Stimulated activated CD8-positive, alpha-beta memory T cell treated with anti-CD3 and anti-CD28 coated beads, Interleukin-15, amount 100 ng/mL, for 4 hours (primary cell): ENCODE results near the gene MYH1.
"Not testable (repeated sequence)": the region's sequence is repeated elsewhere in the genome, so short reads cannot be mapped to it uniquely, and the experiment has no call there.

Experiments used
- DNase-seq, 2 donors: peaks; one replicate each; pipeline ENCODE4 v3.0.0-alpha.2; 2020; ENCODE audit warnings: low read depth in 2 of 2

The MYH1 gene

GRCh38 chr17:10518271-10519037, at the start of gene MYH1:
Gene MYH1, minus strand, starts transcription at chr17:10518542. Its CDS starts 1,900 bp downstream, at chr17:10516642.
- DNase-seq: no peak

DNA sequence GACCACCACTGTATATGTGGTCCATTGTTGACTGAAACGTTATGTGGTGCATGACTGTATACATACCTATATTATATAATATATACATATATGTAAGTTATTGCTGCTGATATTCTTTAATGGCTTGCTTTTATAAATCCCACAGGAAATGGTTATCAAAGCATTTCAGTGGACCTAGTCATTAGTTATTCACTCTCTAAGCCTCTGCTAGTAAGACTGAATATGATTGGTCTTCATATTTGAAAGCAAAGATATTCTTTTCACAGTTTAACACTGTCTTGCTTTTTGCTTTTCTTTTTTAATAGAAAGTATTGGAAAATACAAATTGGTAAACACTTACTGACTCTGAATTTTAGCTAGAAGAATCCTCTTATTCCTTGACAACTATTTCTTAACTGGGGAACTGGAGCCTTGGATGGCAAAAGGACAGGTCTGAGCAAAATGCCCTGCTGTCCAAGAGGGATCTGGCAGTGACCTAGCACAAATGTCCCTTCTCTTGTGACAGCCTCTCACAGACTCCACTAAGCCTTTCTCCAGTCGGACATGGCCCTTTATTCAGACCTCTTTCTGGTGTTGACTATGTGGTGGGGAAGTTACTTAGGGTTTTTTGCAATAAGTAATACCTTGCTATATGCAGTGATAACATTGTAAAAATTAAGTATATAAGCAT, 45.8 kb upstream of the MYH1 start:
- DNase-seq: no peak

- no peak for DNase-seq
Measured at GRCh38 chr17:10558049-10558448, 39.7 kb upstream of the MYH1 start.

DNA sequence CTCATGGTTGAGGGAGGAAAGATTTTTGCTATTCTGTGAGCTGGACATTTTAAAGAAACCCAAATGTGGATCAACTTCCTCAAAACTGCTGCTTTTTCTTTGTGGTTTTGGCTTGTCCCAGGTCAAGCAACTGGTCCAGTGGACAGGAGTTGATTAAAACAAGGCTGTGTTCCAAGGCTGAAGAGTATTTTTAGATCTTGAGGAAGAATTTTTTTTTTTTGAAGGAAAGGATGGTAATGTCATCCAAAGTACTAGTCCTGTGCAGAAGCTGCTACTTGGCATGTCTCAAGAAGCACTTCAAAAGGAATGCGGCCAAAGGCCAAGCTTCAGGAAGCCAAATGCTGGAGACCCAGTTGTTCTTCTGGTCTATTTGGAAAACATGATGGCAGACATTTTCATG, 39.1 kb upstream of the MYH1 start:
- no peak for DNase-seq

- DNase-seq: no peak
Measured at GRCh38 chr17:10556301-10557005, 38.1 kb upstream of the MYH1 start.

DNA sequence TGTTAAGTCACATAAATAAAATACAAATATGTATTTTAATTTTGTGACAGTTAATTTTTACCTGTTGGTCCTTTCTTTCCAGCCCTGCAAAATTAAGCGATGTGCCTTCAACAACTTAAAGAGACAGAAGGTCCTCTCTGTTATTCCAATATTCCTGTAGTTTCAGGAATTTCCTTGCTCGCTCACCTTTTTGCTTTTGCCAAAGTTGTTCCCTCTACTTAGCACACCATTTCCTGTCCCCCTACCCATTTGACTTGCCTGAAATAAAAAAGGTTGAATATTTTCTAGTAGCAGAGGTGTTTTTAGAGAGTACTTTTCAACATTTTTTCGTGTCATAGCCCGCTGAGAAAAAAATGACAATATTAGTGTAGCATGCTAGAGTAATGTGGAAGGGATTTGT, 31.7 kb upstream of the MYH1 start:
- DNase-seq: no peak

GRCh38 chr17:10549096-10549842, 30.9 kb upstream of the MYH1 start, which contains the start of gene MYH2:
Gene MYH2, minus strand, starts transcription at chr17:10549658. Its CDS starts 1,738 bp downstream, at chr17:10547920.
- no peak for DNase-seq

DNA sequence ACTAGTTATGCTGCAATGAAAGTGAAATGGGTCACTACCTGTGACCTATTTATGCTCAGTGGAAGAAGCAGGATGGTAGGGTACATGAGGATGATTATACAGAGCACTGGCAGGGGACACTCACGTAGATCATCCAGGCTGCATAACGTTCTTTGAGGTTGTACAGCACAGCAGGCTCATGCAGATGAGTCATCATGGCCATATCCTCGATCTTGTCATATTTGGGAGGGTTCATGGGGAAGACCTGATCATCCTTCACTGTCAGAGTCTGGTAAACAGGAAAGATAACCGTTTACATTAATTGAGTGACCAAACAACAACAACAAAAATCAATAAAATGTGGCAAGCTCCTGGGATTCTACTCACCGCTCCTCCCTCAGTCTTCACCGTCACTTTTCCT, 29.0 kb upstream of the MYH1 start:
- DNase-seq: no peak

DNA sequence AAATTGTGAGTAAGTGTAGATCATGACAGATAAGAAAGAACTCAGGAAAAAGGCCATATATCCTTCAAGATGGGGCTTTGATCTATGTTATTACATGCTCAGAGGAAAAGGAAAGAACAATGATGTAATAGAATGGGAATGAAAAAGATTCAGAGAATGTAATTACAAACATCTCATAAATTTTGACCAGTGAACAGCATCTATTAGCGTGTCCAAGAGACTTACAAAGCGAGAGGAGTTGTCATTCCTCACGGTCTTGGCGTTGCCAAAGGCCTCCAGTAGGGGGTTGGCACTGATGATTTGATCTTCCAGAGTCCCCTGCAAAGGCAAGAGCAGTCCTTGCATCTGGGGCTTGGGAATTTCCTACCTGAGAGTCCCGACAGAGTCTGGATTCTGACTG, 25.1 kb upstream of the MYH1 start:
- DNase-seq: not testable (repeated sequence)

- not testable (repeated sequence) for DNase-seq
Measured at GRCh38 chr17:10541179-10541578, 22.8 kb upstream of the MYH1 start.

DNA sequence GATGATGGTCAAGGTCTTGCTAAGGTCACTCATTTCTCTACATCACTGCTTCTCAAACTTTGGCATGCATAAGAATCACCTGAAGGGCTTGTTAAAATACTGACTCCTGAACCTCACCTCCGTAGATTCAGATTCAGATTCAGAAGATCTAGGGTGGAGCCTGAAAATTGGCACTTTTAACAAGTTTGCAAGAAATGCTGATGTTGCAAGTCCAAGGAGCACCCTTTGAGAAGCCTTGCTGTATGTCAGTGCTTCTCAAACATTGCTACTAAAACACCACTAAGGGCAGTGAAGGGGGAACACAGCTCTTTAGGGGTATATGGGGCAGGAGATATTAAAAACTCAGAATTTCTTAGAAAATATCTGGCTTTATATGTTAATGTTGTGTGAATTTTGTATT, 13.7 kb upstream of the MYH1 start:
- no peak for DNase-seq

GRCh38 chr17:10527419-10527818, 9.1 kb upstream of the MYH1 start:
- no peak for DNase-seq

GRCh38 chr17:10526517-10526916, 8.2 kb upstream of the MYH1 start:
- no peak for DNase-seq

- no peak for DNase-seq
Measured at GRCh38 chr17:10523064-10523463, 4.7 kb upstream of the MYH1 start.

GRCh38 chr17:10521949-10522348, 3.6 kb upstream of the MYH1 start:
- DNase-seq: no peak

GRCh38 chr17:10516638-10517037, 1.7 kb downstream of the MYH1 start:
- DNase-seq: no peak

- DNase-seq: no peak
Measured at GRCh38 chr17:10516065-10516464, 2.3 kb downstream of the MYH1 start.

- no peak for DNase-seq
Measured at GRCh38 chr17:10513299-10514067, 4.9 kb downstream of the MYH1 start.

DNA sequence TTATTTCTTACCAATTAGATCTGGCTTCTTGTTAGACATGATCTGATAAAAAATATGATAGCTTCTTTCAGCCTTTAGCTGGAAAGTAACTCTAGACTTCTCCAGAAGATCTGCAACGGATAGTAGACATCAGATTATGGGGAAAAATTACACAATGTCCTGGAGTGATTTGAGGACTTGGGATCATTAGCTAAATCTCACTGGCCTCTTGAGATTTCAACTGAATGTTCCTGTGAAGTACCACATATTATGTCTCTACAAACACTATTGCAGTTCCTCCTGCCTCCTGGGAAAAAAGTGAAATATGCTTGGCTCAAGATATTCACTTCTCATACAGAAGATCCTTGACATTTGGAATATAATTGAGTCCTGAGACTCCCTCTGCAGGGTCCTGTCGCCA, 5.5 kb downstream of the MYH1 start:
- no peak for DNase-seq

DNA sequence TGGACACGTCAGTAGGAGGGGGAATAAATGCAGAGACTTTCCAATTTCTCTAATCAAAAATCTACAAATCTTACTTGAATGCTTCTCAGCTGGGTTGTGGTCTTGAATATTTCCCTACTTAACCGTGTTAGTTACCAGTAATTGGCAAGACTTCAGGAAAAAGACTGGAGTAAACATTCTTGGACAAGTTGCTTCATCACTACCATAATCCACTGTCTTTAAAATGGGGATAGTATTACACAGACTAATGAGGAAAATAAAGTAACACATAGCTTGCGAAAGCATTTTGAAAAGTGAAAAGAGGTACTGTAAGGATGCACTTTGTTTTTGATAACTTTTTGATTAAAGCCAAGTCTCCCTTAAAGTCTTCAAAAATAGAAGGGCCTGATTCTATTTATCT, 18.4 kb downstream of the MYH1 start:
- DNase-seq: no peak

- DNase-seq: no peak
Measured at GRCh38 chr17:10492004-10492403, 26.3 kb downstream of the MYH1 start.
